ENCODE data around the gene HAUS7.

GRCh38 chrX:153505361-153505760, 35.0 kb upstream of the HAUS7 start:
- TF ChIP-seq CTCF (IDR thresholded peaks at IDR 0.05) (no peak), POLR2A (IDR thresholded peaks at IDR 0.05) (no peak)

Measured in uterus (tissue), 2 donors.